ENCODE results near the gene ISG15.

DNA sequence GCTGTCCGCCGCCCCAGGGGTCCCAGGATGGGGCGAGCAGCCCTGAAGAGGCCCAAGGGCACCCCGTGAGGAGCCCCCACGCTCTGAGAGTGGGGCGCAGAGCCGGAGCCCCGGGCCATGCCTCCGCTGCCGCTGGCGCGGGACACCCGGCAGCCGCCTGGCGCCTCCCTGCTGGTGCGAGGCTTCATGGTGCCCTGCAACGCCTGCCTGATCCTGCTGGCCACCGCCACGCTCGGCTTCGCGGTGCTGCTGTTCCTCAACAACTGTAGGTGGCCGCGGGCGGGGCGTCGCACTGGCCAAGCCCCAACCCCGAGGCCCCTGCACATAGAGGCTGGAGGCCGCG, 21.1 kb downstream of the ISG15 start:
- TF ChIP-seq ARNT (IDR thresholded peaks at IDR 0.05) (no peak), SUZ12 (IDR thresholded peaks at IDR 0.05) (no peak), SP1 (IDR thresholded peaks at IDR 0.05) (no peak), ELF4 (IDR thresholded peaks at IDR 0.05) (no peak), FOXM1 (IDR thresholded peaks at IDR 0.05; ENCODE audit: borderline replicate concordance) (no peak), BHLHE40 (IDR thresholded peaks at IDR 0.05; ENCODE audit: borderline replicate concordance) (no peak), TARDBP (IDR thresholded peaks at IDR 0.05) (no peak), LEF1 (IDR thresholded peaks at IDR 0.05; ENCODE audit: borderline replicate concordance) (no peak), NFRKB (IDR thresholded peaks at IDR 0.05) (no peak), HDGF (IDR thresholded peaks at IDR 0.05; ENCODE audit: borderline replicate concordance) (no peak), L3MBTL2 (conservative IDR thresholded peaks at IDR 0.05) (no peak)

Measured in HEK293T (cell line).